NCI-H524 treated with DMSO at 0.1 percent for 48 hours (cell line): ENCODE measurements around the gene FAM110A.
"Not testable (repeated sequence)": the region's sequence is repeated elsewhere in the genome, so short reads cannot be mapped to it uniquely, and the experiment has no call there.

Experiments
- DNase-seq: peaks from one replicate; lab custom pipeline; 2025; lab: John Stamatoyannopoulos, UW

Gene FAM110A

GRCh38 chr20:833450-834150, at the start of gene FAM110A:
Gene FAM110A (plus strand): TSS chr20:833715. CDS start chr20:844805, 11,090 bp downstream.
- peak; percentile 86 for DNase-seq

- no peak for DNase-seq
Observed at GRCh38 chr20:787825-788224, 45.7 kb upstream of the FAM110A start.

GRCh38 chr20:791056-791455, 42.5 kb upstream of the FAM110A start:
- DNase-seq, result no peak

GRCh38 chr20:792248-792647, 41.3 kb upstream of the FAM110A start:
- DNase-seq, result no peak

GRCh38 chr20:796921-797320, 36.6 kb upstream of the FAM110A start:
- no peak for DNase-seq

- not testable (repeated sequence) for DNase-seq
Observed at GRCh38 chr20:798746-799145, 34.8 kb upstream of the FAM110A start.

- not testable (repeated sequence) for DNase-seq
Observed at GRCh38 chr20:800026-800425, 33.5 kb upstream of the FAM110A start.

- DNase-seq, result no peak
Observed at GRCh38 chr20:801678-802077, 31.8 kb upstream of the FAM110A start.

- DNase-seq, result no peak
Observed at GRCh38 chr20:805713-806112, 27.8 kb upstream of the FAM110A start.

- DNase-seq, result not testable (repeated sequence)
Observed at GRCh38 chr20:811776-812434, 21.6 kb upstream of the FAM110A start.

- not testable (repeated sequence) for DNase-seq
Observed at GRCh38 chr20:812435-812814, 21.1 kb upstream of the FAM110A start.

GRCh38 chr20:813390-813789, 20.1 kb upstream of the FAM110A start:
- no peak for DNase-seq

- DNase-seq, result no peak
Observed at GRCh38 chr20:815226-815625, 18.3 kb upstream of the FAM110A start.

- peak; percentile 41 for DNase-seq
Observed at GRCh38 chr20:815914-816606, 17.5 kb upstream of the FAM110A start.

- no peak for DNase-seq
Observed at GRCh38 chr20:818001-818664, 15.4 kb upstream of the FAM110A start.

- DNase-seq, result no peak
Observed at GRCh38 chr20:819680-820322, 13.7 kb upstream of the FAM110A start.

GRCh38 chr20:820323-820953, 13.1 kb upstream of the FAM110A start:
- no peak for DNase-seq

- DNase-seq, result no peak
Observed at GRCh38 chr20:821046-821730, 12.3 kb upstream of the FAM110A start.

GRCh38 chr20:821731-822065, 11.8 kb upstream of the FAM110A start:
- no peak for DNase-seq

GRCh38 chr20:822651-823573, 10.6 kb upstream of the FAM110A start:
- DNase-seq, result no peak
